ENCODE data around the gene FAM168A.

FAM168A gene

DNA sequence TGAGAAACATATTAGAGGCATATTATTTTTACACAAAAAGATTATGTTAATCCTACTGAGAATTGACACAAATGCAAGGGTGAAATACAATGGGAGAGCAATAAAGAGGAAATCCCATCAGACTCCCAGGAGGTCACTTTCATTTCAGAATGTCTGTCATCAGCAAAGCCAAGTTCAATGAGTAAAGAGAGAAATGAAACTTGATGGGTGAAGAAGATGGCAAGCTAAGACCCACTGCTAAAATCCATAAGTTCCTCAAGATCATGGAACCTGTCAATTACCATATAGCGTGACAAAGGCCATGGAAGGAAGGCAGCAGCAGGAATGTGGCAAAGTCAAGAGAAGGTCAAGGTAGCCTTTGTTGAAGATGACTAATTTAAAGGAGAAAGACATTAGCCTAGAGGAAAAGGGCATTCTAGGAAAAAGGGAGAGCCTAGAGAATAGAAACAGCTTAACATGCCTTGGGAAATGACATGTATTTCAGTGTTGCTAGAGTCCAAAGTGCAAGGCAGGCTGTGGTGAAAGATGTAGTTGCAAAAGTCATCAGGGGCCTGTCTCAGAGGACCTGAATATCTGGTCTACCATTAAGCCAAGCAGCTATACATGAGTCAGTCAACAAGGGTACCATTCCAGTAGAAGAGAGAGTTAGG, 43.1 kb downstream of the FAM168A start:
- DNase-seq = no peak

DNA sequence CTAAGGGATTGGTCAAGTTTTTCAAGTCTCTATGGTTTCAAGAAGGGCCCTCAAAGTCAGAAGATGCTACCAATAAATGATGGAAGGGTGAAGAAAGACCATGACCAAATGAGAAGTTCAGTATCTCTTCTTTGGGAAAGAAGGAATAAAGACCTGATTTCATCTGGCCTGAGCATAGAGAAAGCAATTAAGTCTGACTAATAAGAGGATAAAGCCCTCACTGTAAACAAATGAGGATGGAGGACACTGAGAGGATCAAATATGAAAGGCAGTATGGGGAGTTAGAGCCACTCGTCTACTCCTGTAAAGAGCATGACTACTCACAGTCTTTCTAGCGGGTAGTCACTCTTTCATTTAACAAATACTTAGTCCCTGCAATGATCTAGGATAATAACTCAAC, 44.6 kb downstream of the FAM168A start:
- DNase-seq = no peak

- no peak for DNase-seq
These were observed 46.2 kb downstream of the FAM168A start for GRCh38 chr11:73551677-73552076.

DNA sequence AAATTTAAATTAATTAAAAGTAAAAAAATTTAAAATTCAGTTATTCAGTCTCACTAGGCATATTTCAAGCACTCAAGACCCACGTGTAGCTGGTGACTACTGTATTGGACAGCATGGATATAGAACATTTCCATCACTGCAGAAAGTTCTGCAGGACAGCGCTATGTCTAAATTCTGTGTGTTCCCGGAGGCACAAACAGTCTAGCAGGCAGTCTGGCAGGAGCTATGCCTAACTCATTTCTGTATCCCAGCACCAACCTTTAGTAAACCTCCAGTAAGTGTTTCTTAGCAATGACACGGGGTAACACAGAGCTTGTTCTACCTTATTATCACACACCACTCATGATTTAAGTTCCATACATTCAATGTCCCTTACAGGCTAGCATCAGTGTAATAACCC, 48.5 kb downstream of the FAM168A start:
- DNase-seq = no peak

GRCh38 chr11:73547706-73548595, 50.0 kb downstream of the FAM168A start:
- DNase-seq = no peak

- DNase-seq = no peak
These were observed 55.7 kb downstream of the FAM168A start for GRCh38 chr11:73542175-73542574.

GRCh38 chr11:73539506-73540084, 58.3 kb downstream of the FAM168A start:
- no peak for DNase-seq

GRCh38 chr11:73538381-73538872, 59.5 kb downstream of the FAM168A start:
- no peak for DNase-seq

DNA sequence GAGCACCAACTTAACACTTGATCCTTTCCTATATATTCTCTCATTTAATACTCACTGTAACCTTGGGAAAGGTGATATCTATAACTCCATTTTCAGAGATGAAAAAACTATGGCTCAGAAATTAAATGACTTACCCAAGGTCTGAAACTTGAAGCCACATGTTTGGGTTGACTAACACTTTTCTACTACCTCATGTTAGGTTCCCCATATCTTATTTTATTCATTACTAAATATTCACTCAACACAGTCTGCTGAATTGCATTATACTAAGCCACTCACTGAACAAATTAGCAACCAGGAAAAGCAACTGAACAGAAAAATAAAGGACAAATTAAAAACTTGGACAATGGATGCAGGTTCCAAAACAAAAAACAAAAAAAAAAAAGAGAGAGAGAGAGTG, 59.9 kb downstream of the FAM168A start:
- DNase-seq = no peak

GRCh38 chr11:73536961-73537360, 61.0 kb downstream of the FAM168A start:
- DNase-seq = no peak

- no peak for DNase-seq
These were observed 65.6 kb downstream of the FAM168A start for GRCh38 chr11:73532310-73532709.

DNA sequence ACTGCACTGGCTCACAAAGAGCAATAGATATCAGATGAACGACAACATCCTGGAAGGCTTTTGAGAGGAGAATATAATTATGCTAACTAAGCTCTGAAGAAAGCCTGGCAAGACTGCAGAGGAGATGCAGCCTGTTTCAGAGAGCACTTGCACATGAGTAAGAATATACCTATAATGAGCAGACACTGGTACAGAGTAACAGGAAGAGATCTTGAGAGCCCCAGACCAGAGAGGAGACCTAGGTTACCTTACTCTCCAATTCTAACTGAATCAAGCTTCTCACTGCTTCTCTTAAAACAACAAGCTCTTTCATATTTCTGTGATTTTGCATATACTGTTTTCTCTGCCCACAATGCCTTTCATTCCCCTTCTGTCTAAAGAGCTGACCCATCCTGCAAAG, 66.5 kb downstream of the FAM168A start:
- DNase-seq = no peak

- no peak for DNase-seq
These were observed 67.8 kb downstream of the FAM168A start for GRCh38 chr11:73530109-73530508.

DNA sequence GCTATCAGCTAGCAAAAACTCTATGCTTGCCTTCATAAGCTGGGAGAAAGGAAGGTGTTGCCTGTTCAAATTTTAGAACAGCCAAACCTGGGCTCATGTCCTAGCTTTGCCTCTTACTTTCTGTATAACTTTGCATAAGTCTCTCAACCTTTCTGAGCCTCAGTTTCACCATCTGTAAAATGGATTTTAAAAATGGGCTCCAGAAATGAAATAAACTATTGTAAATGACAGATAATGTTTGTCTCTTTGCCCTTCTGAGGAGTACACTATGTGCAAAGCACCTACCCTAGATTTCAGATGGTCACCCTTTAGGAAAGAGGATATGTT, 68.7 kb downstream of the FAM168A start:
- DNase-seq = no peak

DNA sequence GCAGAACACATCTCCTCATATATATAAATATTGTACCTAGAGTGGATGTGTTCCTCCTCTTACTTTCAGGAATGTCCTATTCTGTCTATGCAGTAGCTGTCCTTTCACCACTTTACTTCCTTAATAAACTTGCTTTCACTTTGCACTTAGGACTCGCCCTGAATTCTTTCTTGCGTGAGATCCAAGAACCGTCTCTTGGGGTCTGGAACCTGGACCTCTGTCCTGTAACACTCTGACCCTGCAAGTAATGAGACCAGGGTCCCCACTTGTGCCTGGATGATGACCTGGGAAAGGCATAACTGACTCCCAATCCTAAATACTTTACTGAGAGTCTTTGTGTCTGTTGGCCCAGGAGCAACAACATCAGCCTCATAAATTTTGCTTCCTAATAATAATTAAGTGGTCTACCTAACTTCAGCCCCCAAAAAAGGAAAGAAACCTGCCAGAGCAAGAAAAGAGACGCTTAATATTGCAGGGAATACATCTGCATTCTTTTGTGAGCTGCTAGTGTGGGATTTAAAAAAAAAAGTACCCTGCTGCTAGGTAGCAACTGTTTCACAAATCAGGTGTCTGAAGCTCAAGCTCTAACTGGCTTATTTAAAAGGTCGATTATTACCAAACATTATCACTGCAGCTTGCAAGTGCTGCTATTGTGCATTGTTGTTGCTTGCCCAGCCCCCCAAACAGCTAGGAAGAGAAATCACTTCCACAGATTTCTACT, 69.3 kb downstream of the FAM168A start:
- DNase-seq = no peak

DNA sequence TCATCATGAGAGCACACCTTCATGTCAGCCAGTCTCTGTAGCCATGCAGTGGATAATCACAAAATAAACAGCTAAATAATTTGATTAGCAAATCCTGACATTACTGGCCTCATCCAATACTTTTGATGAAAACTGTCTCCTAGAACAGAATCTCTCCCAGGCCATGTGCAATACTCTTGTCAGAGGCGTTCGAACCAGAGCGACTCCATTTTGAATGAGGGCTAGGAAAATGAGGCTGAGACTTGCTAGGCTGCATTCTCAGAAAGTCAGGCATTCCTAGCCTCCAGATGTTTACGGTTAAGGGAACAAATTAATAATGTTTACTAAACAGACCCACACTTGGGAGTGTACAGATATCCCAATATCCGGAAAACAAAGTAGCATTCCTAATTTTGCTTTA, 69.9 kb downstream of the FAM168A start:
- no peak for DNase-seq

- DNase-seq = no peak
These were observed 72.3 kb downstream of the FAM168A start for GRCh38 chr11:73525611-73526010.

GRCh38 chr11:73524774-73525173, 73.1 kb downstream of the FAM168A start:
- DNase-seq = no peak

GRCh38 chr11:73521621-73522020, 76.3 kb downstream of the FAM168A start:
- DNase-seq = no peak

DNA sequence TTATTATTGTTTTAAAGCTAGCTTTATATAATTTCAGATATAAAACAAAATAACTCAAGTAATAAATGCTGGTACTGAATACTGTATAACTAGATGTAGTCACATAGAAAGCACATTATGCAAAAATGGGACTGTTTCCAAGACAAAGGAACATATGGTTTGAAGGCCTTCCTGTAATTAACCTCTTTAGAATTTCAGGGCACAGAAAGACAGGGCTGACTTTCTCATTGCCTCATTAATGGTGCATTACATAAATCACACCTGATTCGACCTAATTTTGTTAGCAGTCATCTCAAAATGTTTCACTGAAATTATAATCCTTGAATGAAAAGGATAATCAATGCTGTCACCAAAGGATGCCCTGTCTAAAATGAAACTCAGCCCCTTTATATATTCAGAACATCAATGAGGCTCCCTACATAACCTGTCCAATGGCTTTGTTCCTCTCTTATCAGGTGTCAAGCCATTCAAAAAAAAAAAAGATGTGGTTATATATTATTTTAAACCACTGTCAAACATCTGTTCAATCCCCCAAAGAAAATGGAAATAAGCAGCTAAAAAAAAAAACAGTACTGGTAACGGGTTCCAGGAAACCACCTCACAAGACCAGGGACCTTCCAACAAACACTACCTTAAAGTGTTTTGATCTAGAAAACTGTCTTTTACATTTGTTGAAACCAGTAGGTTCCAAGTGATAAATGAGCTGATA, 77.4 kb downstream of the FAM168A start:
- no peak for DNase-seq

- DNase-seq = no peak
These were observed 78.6 kb downstream of the FAM168A start for GRCh38 chr11:73519266-73519665.

DNA sequence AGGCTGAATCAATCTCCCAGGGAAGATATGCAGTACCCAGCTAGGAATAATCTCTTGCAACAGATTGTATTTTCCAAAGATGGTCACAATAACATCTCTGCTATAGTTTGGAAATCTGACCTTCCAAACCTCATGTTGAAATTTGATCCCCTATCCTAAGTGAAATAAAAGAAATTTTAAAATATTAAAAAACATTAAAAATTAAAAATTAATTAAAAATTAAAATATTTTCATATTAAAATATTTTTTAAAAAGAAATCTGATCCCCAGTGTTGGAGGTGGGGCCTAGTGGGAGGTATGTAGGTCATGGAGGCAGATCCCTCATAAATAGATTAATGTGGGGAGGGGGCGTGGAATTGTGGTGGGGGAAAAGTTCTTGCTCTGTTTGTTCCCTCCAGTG, 79.7 kb downstream of the FAM168A start:
- no peak for DNase-seq

DNA sequence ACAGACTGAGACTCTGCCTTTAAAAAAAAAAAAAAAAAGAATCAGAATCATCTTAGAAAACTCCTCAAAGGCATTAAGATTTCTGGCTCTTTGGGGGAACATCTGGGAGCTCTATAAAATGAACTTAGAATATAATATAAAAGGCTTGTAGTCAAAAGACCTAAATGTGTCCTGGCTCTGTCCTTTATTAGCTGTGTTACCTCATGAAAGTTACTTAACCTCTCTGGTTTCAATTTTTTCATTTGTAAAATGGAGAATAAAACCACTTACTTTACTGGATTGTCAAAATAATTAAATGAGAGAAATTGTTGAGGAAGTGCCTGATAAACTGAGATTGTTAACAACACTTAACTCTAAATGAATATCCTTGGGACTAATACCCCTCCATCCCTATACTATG, 81.8 kb downstream of the FAM168A start:
- no peak for DNase-seq
